RCC 7860 (cell line): ENCODE results near the gene HNF1B.
"Not testable (repeated sequence)": the region's sequence is repeated elsewhere in the genome, so short reads cannot be mapped to it uniquely, and the experiment has no call there.

ENCODE experiments used
- DNase-seq: peaks from one replicate; pipeline ENCODE4 v3.0.0-alpha.2; 2015; ENCODE audit warnings: low spot score
- FAIRE-seq: peaks from 2 replicates; lab custom pipeline; 2012; peaks lifted over from hg19 to GRCh38; lab: Jason Lieb, UNC

HNF1B gene

GRCh38 chr17:37708008-37708615 lies 36.7 kb downstream of the HNF1B start:
- DNase-seq (no peak), FAIRE-seq (no peak)

GRCh38 chr17:37706446-37706845 lies 38.4 kb downstream of the HNF1B start:
- DNase-seq (no peak), FAIRE-seq (no peak)

GRCh38 chr17:37702598-37702997 lies 42.3 kb downstream of the HNF1B start:
- FAIRE-seq (no peak), DNase-seq (peak; percentile 41)

- FAIRE-seq (no peak), DNase-seq (no peak)
Measured at GRCh38 chr17:37701496-37701898, 43.4 kb downstream of the HNF1B start.

- FAIRE-seq (no peak), DNase-seq (no peak)
Measured at GRCh38 chr17:37700881-37701280, 44.0 kb downstream of the HNF1B start.

GRCh38 chr17:37699285-37699973 lies 45.4 kb downstream of the HNF1B start:
- FAIRE-seq, result no peak
- DNase-seq, result no peak

- FAIRE-seq (no peak), DNase-seq (no peak)
Measured at GRCh38 chr17:37698911-37699255, 46.0 kb downstream of the HNF1B start.

- FAIRE-seq, result no peak
- DNase-seq, result peak; percentile 70
Measured at GRCh38 chr17:37698132-37698910, 46.5 kb downstream of the HNF1B start.

- DNase-seq (no peak), FAIRE-seq (no peak)
Measured at GRCh38 chr17:37697381-37697780, 47.5 kb downstream of the HNF1B start.

GRCh38 chr17:37696366-37696765 lies 48.5 kb downstream of the HNF1B start:
- FAIRE-seq (no peak), DNase-seq (no peak)

- no peak for FAIRE-seq
- DNase-seq, result no peak
Measured at GRCh38 chr17:37695726-37696125, 49.1 kb downstream of the HNF1B start.

- DNase-seq (no peak), FAIRE-seq (no peak)
Measured at GRCh38 chr17:37694734-37695133, 50.1 kb downstream of the HNF1B start.

- DNase-seq, result no peak
- FAIRE-seq, result no peak
Measured at GRCh38 chr17:37693328-37693727, 51.5 kb downstream of the HNF1B start.

- DNase-seq (no peak), FAIRE-seq (no peak)
Measured at GRCh38 chr17:37691807-37692206, 53.1 kb downstream of the HNF1B start.

- FAIRE-seq (no peak), DNase-seq (no peak)
Measured at GRCh38 chr17:37689317-37689716, 55.5 kb downstream of the HNF1B start.

- DNase-seq (no peak), FAIRE-seq (no peak)
Measured at GRCh38 chr17:37683454-37683984, 61.3 kb downstream of the HNF1B start.

GRCh38 chr17:37682007-37682406 lies 62.9 kb downstream of the HNF1B start:
- no peak for DNase-seq
- no peak for FAIRE-seq

- not testable (repeated sequence) for FAIRE-seq, DNase-seq
Measured at GRCh38 chr17:37679995-37680394, 64.9 kb downstream of the HNF1B start.

GRCh38 chr17:37678036-37678435 lies 66.8 kb downstream of the HNF1B start:
- no peak for FAIRE-seq
- DNase-seq, result no peak

GRCh38 chr17:37677021-37677420 lies 67.8 kb downstream of the HNF1B start:
- FAIRE-seq (no peak), DNase-seq (no peak)

- no peak for FAIRE-seq
- peak; percentile 64 for DNase-seq
Measured at GRCh38 chr17:37676115-37676925, 68.5 kb downstream of the HNF1B start.
